DOHH2 (cell line): ENCODE data around the gene UTP18.

Experiments
- H3F3A ChIP-seq: fragments of 200-600 bp; sonication (generic), shearing (Covaris generic); 2 replicates; pipeline ENCODE4 v1.6.0; 2016; ENCODE audit warnings: antibody characterized with exemption, mild to moderate bottlenecking; ENCODE audit not compliant: control insufficient read depth, insufficient read depth
- H3K27ac ChIP-seq: fragments of 200-600 bp; sonication (generic); 2 replicates; pipeline ENCODE4 v1.5.1; 2014; ENCODE audit warnings: low read depth, mild to moderate bottlenecking, low read length, moderate library complexity
- H3K27me3 ChIP-seq: fragments of 200-600 bp; sonication (generic); 2 replicates; pipeline ENCODE4 v1.6.1; 2014; ENCODE audit warnings: mild to moderate bottlenecking, low read length, mixed read lengths; ENCODE audit not compliant: control insufficient read depth
- H3K36me3 ChIP-seq: fragments of 200-600 bp; sonication (generic); 2 replicates; pipeline ENCODE4 v1.6.1; 2014; ENCODE audit warnings: mild to moderate bottlenecking, low read length, moderate library complexity, mixed read lengths; ENCODE audit not compliant: control insufficient read depth
- H3K4me1 ChIP-seq: fragments of 200-600 bp; sonication (generic); 2 replicates; pipeline ENCODE4 v1.6.1; 2014; ENCODE audit warnings: mild to moderate bottlenecking, low read length, mixed read lengths; ENCODE audit not compliant: control insufficient read depth
- H3K4me2 ChIP-seq: fragments of 200-600 bp; sonication (generic); 2 replicates; pipeline ENCODE4 v1.6.0; 2014; ENCODE audit warnings: mild to moderate bottlenecking, low read length, moderate library complexity
- H3K4me3 ChIP-seq: fragments of 200-600 bp; sonication (generic); 2 replicates; pipeline ENCODE4 v1.5.1; 2014; ENCODE audit warnings: mild to moderate bottlenecking, low read length, mixed read lengths
- H3K79me2 ChIP-seq: fragments of 200-600 bp; sonication (generic); 2 replicates; pipeline ENCODE4 v1.6.1; 2014; ENCODE audit warnings: mild to moderate bottlenecking, low read length, mixed read lengths; ENCODE audit not compliant: control insufficient read depth
- H3K9me2 ChIP-seq: fragments of 200-600 bp; sonication (generic); replicated peaks from 2 replicates; pipeline ENCODE4 v1.6.1; 2014; ENCODE audit warnings: mild to moderate bottlenecking, low read length, mixed read lengths; ENCODE audit not compliant: control insufficient read depth
- H3K9me3 ChIP-seq: fragments of 200-600 bp; sonication (generic); 2 replicates; pipeline ENCODE4 v1.6.1; 2014; ENCODE audit warnings: antibody characterized with exemption, low read length, mixed read lengths; ENCODE audit not compliant: control insufficient read depth, insufficient read depth
- H4K20me1 ChIP-seq: fragments of 200-600 bp; sonication (generic); 2 replicates; pipeline ENCODE4 v1.6.0; 2014; ENCODE audit warnings: low read depth, mild to moderate bottlenecking, antibody characterized with exemption, low read length, moderate library complexity; ENCODE audit not compliant: control insufficient read depth, insufficient read depth
- EZH2phosphoT487 ChIP-seq: fragments of 200-600 bp; sonication (generic); IDR thresholded peaks from 2 replicates; pipeline ENCODE4 v1.6.1; 2017; ENCODE audit warnings: borderline replicate concordance, mild to moderate bottlenecking, antibody characterized with exemption, low read length, moderate library complexity, mixed read lengths
- TF ChIP-seq, protein P1 (sequence below): fragments of 200-600 bp; sonication (generic); IDR thresholded peaks from one replicate; pipeline ENCODE4 v1.5.1; 2014; ENCODE audit warnings: antibody characterized with exemption, mild to moderate bottlenecking, low read depth, low read length; ENCODE audit not compliant: poor library complexity, severe bottlenecking

UTP18 gene

DNA sequence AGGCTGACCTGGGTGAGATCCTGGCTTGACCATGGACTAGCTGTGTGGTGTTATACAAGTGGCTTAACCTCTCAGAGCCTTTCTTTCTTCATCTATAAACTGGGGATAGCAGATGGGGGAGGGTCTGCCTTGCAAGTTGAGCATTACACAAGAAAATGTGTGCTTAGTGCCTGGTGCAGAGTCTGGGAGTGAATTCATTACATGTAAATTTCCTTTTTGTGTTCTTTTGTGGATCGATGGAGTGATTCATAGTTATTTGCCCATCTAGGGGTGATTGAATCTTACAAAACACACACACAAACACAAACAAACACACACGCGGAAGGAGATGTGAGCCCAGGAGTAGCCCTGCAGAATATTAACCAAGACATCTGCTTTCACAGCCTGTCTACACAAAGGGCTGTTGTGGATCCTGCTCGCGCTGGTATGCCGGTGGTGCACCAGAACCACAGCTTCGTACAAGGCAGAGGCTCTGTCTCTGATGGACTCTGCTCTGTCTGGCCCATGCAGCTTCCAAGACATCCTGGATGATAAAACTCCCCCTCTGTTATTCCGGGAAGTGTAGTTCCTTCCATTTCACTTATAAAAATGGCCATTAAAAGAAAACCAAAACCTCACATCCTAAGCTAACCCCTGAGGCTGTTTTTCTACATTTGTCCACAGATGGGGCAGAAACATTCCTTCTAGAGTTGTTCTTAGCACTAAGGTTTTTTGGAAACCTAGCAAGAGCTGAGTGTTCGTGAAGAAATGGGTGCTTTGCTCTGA is 86.1 kb downstream of the UTP18 start:
- H3K36me3 ChIP-seq = no peaks in the 10 kb centered on the region
- H4K20me1 ChIP-seq = no peaks in the 10 kb centered on the region
- no peaks in the 10 kb centered on the region for H3F3A ChIP-seq
- H3K4me2 ChIP-seq = no peak overlapping the region
- no peaks in the 10 kb centered on the region for H3K9me3 ChIP-seq
- no peak overlapping the region for H3K4me3 ChIP-seq
- TF ChIP-seq EZH2phosphoT487 = no peak
- TF ChIP-seq, protein P1, sequence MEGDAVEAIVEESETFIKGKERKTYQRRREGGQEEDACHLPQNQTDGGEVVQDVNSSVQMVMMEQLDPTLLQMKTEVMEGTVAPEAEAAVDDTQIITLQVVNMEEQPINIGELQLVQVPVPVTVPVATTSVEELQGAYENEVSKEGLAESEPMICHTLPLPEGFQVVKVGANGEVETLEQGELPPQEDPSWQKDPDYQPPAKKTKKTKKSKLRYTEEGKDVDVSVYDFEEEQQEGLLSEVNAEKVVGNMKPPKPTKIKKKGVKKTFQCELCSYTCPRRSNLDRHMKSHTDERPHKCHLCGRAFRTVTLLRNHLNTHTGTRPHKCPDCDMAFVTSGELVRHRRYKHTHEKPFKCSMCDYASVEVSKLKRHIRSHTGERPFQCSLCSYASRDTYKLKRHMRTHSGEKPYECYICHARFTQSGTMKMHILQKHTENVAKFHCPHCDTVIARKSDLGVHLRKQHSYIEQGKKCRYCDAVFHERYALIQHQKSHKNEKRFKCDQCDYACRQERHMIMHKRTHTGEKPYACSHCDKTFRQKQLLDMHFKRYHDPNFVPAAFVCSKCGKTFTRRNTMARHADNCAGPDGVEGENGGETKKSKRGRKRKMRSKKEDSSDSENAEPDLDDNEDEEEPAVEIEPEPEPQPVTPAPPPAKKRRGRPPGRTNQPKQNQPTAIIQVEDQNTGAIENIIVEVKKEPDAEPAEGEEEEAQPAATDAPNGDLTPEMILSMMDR = no peak
- H3K9me2 ChIP-seq = no peaks in the 10 kb centered on the region
- H3K79me2 ChIP-seq = no peaks in the 10 kb centered on the region
- no peak overlapping the region for H3K27ac ChIP-seq
- no peaks in the 10 kb centered on the region for H3K4me1 ChIP-seq
- H3K27me3 ChIP-seq = peaks cover 31% of the 10 kb centered on the region
